Measurements from ENCODE around the gene LEPROT.

The LEPROT gene

DNA sequence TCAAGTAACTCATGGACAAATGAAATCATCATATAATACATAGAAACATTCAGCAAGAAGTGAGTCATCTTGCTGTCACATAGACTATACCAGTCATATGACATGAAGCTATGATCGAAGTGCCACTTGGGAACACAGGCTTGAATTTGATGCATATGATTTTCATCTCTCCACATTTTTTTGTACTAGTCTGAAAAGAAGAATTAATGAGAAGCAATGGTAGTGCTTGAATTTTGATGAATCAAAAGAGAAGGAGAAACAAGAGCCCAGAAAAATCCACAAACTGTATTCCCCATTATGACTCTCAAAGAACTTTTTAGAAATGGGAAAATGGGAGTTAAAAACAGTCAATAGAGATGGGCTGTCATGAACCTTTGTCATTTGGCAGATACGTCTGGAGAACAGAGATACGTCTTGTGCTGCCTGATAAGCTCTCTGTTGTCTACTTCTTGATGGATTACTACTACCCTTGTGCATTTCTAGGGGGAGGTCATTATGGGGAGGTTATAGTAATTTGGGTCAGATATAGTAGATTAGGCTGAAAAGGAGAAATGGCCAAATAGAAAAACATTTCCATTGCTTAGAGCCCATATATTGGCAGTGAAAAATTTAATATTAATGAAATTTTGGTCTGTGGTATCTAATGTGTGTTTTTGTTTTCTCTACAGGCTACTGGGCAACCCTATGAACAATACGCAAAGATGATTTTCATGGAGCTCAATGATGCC is 8.0 kb upstream of the LEPROT start:
- DNase-seq (ENCODE audit: low read depth, low spot score): no peak

GRCh38 chr1:65412984-65413375 is 7.5 kb upstream of the LEPROT start:
- no peak for DNase-seq (ENCODE audit: low read depth, low spot score)

GRCh38 chr1:65414538-65414937 is 5.9 kb upstream of the LEPROT start:
- no peak for DNase-seq (ENCODE audit: low read depth, low spot score)

DNA sequence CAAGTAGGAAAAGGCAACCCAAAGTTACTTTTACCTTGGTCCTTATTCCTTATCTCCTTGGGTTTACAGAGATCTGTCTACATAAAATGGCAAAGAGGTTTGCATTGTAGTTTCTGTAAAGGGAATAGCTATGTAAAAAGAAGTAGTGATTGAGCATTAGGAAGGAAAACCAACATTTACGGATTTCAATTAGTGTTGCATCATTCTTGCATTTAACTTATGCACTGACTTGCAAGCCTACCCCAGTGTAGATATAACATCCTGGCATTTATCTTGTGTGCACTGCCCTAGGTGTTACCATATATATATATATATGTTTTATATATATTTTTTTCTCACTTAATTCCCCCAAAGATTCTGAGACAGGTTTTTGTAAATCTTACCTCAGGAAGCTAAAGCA is 3.7 kb upstream of the LEPROT start:
- DNase-seq (ENCODE audit: low read depth, low spot score): no peak

DNA sequence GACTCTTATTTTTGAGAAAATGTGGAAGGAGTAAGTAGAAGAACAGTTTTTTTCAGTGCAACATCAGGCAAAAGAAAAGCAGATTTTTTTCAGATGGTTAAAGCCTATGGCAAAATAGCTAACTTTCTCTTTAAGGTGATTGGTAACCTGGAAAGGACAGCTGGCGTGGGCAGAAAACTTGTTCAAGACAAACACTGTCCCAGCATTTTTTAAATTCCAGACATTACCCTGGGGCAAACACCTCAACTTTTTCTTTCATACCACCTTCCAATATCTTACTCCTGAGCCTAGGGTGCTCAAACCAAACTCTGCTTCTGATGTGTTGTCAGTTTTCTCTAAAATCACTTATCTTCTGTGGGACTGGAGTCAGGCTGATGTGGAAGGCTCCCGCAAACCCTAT is 2.7 kb upstream of the LEPROT start:
- DNase-seq (ENCODE audit: low read depth, low spot score): no peak

GRCh38 chr1:65418522-65419185 is 1.8 kb upstream of the LEPROT start:
- no peak for DNase-seq (ENCODE audit: low read depth, low spot score)

- peak; percentile 94 for DNase-seq (ENCODE audit: low read depth, low spot score)
Observed at GRCh38 chr1:65419681-65420589, 533 bp upstream of the LEPROT start.

DNA sequence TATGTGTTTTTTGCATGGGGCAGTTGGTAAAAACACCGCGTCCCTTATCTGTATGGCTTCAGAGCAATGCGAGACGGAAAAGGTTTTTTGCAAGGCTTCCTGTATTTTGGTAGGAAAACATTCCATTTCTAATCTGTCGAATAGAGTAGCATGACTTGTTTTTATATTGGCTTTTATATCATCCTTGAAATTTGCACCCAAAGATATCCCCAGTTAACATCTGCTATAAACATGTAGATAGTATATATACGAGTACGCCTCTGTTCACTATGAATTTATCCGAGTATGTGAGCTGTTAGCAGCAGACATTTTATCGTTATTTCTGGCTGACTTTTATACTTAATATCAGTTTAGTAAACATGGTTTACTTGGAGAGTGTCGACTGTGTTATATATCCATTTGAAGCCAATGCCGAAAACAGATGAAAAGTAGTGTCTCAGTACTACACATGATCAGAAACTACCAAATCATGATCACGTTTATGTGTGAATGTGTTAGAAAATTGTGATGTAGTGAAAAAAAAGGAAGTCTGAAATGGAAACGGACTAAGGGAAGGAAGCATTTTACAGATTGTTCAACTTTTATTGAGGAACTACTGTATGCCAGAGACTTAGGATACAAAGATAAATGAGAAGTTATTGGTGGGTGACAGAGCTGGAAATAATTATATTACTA is 1.0 kb downstream of the LEPROT start:
- no peak for DNase-seq (ENCODE audit: low read depth, low spot score)

DNA sequence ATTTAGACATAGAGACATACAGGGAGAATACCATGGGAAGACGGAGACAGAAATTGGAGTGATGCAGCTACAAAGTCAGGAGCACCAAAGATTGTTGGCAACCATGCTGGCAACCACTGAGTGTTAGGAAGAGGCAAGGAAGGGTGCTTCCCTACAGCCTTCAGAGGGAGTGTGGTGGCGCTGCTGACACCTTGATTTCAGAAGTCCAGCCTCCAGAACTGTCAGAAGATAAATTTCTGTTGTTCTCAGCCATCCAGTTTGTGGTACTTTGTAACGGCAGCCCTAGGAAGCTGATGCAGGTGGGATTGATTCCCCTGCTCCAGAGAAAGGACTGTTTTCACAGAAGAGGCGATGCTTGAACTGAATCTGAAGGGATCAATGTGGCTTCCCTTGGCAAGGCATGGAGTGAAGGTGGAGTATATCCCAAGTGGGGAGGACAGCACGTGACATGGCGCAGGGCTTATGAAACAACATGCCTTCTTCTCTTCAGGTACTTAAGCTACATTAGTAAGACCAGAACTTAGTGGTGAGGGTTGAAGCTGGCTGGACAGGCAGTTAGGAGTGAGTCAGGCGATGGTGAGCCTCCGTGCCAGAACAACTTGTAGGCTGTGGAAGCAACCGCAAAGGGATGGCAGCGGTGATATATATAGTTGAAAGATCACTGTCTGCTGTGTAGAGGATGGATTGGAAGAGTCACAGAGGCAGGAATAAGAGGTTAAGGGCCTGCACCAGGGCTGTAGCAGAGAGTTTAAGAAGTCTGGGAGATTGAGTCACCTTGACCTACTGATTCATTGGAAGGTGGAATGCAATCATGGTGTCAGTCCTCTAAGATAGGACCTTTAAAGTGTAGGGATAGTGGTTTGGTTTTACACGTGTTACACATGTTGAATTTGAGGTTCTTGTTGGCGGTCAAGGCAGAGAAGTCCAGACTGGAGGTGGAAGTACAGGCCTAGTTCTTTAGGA is 2.1 kb downstream of the LEPROT start:
- DNase-seq (ENCODE audit: low read depth, low spot score): no peak

DNA sequence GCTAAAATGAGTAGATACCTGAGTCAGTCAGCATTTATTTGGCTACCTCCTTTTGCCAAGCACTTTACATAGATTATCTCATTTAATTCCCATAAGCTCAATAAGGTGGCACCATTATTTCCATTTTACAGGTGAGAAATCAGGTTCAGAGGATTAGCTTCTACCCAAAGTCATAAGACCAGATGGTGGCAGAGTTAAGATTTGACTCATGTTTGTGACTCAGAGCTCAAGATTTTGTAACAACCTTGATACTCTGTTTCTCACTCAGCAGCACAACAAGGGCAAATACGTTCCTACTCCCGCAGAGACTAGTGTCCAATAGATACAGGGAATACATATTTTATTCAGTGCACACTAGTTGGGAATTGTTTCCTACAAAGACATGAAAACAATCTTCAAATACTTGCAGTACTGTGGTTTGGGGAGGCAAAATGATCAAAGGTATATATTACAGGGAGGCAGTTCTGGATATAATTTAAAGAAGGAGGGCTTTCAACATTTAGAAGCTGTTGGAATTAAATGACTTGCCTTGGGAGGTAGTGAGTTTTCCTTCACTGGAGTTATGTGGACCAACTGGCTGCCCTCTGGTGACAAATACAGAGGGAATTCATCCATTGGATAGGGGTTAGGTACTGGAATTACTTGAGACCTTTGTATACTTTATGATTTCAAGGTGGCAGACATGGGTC is 3.6 kb downstream of the LEPROT start:
- DNase-seq (ENCODE audit: low read depth, low spot score): peak; percentile 51

DNA sequence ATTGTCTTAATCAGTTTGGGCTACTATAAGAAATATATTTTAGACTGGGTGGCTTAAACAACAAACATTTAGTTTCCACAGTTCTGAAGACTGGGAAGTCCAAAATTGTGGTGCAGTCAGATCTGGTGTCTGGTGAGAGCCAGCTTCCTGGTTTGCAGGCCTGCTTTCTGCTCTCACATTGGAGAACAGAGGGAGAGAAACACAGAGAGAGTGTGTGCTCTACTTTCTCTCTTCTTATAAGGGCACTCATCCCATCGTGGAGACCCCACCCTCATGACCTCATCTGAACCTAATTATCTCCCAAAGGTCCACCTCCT is 4.1 kb downstream of the LEPROT start:
- no peak for DNase-seq (ENCODE audit: low read depth, low spot score)

GRCh38 chr1:65425006-65425405 is 4.5 kb downstream of the LEPROT start:
- DNase-seq (ENCODE audit: low read depth, low spot score): no peak

DNA sequence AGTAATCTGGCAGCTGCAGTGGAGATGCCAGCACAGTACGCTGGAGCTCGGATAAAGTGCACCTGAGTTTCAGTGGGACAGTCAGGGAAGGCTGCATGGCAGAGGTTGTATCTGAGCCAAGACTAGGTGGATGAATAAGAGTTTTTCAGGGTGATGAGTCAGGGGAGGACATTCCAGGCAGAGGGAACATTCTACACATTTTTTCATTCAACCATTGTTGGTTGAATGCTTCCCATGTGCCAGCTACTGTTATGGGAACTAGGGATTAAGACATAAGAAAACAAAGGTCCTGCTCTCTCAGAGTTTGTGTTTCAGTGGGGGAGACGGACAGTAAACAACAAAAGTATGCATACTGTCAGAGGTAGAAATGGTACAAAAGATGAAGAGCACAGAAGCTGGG is 5.2 kb downstream of the LEPROT start:
- DNase-seq (ENCODE audit: low read depth, low spot score): peak; percentile 31

DNA sequence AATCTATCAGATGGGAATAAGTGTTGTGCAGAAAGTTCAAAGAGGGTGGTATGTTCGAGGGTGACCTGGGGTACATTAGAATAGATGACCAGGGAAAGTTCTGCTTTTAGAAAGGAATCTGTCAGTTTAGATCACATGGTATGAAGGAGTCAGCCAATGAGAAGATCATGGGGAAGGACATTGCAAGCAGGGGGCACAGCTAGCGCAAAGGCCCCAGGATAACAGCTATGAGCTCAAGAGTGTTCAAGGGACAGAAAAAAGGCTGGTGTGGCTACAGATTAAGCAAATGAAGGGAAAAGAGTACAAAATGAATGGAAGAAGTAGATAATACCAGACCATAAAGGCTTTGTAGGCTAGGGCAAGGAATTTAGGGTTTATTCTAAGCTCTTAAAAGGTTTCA is 8.6 kb downstream of the LEPROT start:
- no peak for DNase-seq (ENCODE audit: low read depth, low spot score)

GRCh38 chr1:65429806-65430205 is 9.3 kb downstream of the LEPROT start:
- DNase-seq (ENCODE audit: low read depth, low spot score): peak; percentile 67

- DNase-seq (ENCODE audit: low read depth, low spot score): peak; percentile 40
Observed at GRCh38 chr1:65431111-65431705, 10.7 kb downstream of the LEPROT start.

- no peak for DNase-seq (ENCODE audit: low read depth, low spot score)
Observed at GRCh38 chr1:65432918-65433317, 12.4 kb downstream of the LEPROT start.

DNA sequence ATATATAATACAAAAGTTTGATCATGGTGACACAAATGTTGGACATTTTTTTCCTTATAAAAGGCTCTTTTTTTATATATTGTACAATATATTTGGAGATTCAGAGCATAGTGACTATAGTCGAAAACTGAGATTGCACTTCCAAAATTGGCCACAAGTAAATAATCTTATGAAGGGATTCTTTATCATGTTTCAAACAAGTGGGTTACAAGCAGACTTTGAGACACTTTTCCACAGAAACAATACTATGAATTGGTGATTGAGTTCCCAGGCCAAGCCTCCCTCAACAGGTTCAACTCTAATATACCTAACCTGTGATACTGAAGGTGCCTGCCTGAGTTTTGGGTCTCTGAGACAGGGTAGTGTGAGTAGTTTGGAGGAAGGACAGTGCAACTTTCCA is 13.8 kb downstream of the LEPROT start:
- DNase-seq (ENCODE audit: low read depth, low spot score): no peak

GRCh38 chr1:65434760-65435159 is 14.3 kb downstream of the LEPROT start:
- DNase-seq (ENCODE audit: low read depth, low spot score): no peak

DNA sequence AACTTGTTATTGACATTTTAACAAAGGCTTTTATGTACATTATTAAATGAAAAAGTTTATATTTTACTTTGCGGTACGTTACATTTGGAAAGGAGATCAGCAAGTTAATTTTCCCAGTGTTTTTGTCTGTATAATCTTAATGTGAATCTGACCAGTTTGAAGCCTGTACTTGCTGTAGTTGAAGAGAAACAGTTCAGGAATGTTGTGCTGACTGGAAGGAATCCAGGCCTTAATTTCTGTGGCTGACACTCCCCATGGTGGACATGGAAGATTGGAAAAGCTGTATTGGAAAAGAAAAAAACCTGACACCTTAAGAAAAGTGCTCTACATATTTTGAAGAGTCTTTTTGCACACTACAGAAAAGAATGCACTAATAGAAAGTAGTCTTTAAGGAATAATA is 15.5 kb downstream of the LEPROT start:
- no peak for DNase-seq (ENCODE audit: low read depth, low spot score)

All from smooth muscle cell of the brain vasculature (primary cell).